ENCODE measurements around the gene PSIP1.
"Not testable (repeated sequence)": the region's sequence is repeated elsewhere in the genome, so short reads cannot be mapped to it uniquely, and the experiment has no call there.

The PSIP1 gene

DNA sequence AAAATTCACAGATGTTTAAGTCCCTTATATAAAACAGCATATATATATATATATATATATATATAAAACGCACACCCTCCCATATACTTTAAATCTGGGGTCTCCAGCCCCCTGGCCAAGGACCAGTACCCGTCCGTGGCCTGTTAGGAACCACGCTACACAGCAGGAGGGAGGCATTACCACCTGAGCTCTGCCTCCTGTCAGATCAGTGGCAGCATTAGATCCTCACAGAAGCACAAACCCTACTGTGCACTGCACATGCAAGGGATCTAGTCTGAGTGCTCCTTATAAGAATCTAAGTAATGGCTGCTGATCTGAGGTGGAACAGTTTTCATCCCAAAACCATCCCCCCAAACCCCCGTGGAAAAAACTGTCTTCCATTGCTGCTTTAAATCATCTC is 9.0 kb downstream of the PSIP1 start:
- no peak for DNase-seq

DNA sequence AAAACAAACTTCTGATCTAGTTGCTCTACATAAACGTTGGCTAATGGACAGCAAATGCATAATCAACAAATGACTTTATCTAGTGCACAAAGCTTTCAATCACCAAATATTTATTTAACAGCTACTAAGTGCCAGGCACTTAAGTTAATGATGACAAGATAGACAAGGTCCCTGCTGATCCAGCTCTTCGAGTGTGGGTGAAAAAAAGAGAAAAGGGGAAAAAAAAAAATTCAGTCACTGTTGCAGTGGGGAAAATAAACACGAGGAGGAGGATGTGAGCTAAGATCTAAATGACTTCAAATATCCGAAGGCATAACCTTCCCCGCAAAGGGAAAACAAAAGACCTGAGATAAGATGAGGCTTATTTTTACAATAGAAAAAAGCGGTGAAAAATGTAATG is 9.6 kb downstream of the PSIP1 start:
- DNase-seq, result no peak

DNA sequence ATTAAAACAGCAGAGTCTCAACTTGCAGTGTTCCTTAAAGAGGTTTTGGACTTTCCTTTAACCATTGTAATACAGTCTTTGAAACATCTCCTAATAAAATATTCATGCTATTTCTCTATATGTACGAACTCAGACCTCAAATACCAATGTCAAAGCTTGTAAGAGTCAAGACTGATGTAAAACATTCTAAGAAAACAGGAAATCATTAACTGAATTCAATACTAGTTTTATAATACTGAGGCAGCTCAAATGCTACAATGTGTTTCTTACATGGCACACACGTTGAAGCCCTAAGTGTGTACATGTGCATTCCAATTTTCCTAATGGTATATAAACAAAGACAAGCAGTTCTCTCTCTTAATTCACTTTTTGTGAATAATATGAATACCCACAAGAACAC is 11.6 kb downstream of the PSIP1 start:
- no peak for DNase-seq

DNA sequence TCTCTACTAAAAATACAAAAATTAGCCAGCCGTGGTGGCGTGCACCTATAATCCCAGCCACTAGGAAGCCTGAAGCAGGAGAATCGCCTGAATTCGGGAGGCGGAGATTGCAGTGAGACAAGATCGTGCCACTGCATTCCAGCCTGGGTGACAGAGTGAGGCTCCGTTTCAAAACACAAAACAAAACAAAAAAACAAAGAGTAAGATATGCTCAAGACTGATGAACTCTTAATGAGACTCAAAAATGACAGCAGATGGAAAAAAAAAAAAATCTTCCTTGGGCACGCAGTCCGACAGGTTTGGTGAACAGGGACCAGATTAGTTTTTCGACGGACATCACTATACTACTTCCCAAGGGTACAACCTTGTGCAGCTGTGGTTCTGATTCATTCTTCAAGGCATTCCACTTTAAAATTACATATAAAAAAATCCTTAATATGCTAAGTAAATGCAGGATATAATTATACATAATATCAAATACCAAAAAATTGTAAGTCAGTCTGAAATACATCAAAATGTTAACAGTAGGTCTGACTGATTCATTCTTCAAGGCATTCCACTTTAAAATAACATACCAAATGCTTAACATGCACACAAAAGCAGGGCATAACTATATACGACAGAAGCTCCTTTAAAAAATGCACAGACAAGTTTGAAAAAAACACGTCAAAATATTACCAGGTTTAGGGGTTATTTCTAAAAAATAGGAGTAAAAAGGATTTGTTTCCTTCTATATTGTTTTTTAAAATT is 12.3 kb downstream of the PSIP1 start:
- no peak for DNase-seq

DNA sequence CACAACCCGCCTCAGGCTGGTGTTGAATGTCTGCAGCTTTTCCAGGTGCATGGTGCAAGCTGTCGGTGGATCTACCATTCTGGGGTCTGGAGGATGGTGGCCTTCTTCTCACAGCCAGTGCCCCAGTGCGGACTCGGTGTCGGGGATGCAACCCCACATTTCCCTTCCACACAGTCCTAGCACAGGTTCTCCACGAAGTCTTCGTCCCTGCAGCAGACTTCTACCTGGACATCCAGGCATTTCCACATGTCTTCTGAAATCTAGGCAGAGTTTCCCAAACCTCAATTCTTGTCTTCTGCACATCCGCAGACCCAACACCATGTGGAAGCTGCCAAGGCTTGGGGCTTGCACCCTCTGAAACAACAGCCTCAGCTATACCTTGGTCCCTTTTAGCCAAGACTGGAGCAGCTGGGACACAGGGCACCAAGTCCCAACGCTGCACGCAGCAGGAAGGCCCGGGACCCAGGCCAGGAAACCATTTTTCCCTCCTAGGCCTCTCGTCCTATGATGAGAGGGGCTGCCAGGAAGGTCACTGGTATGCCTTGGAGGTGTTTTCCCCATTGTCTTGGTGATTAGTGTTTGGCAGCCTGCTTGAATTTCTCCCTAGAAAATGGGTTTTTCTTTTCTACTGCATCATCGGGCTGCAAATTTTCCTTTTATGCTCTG is 18.2 kb downstream of the PSIP1 start:
- DNase-seq, result no peak

DNA sequence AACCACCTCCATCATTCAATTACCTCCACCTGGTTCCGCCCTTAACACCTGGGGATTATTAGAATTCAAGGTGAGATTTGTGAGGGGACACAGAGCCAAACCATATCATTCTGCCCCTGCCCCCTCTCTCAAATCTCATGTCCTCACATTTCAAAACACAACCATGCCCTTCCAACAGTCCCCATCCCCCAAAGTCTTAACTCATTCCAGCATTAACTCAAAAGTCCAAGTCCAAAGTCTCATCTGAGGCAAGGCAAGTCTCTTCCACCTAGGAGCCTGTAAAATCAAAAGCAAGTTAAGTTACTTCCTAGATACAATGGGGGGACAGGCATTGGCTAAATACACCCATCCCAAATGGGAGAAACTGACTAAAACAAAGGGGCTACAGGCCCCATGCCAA is 18.8 kb downstream of the PSIP1 start:
- no peak for DNase-seq

DNA sequence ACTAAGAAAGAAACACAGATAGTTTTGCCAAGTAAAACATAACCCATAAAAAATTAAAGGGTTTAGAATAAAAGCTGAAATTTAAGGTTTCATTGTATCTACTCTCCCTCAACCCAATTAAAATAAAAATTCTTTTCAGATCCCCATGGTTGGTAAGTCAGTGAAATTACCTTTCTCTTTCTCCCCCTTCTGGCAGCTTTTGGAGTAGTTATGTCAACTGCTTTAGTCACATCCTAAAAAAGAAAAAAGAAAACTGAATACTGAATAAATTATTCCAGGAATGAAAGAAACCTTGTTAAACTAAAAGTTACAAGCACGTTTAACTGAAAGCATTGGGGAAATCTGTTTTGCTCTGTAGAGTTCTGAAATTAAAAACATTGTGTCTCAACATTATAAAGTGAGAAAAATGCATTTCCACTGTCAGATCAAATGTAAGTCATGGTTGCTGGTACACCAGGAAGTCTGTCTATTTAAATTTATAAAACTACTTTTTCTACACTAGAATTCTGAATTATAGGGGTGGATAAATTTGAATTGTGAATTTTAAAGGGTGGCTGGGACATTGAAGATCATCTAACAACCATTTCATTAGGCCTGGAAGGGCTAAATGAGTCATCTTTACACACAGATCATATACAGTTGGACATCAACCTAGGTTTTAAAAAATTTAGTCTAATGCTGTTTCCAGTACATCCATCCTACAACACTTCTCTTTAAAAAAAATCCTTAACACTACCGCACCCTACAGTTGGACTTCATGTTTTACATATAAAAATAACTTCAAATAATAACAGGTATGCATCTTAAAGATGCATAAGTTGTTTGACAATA is 24.7 kb downstream of the PSIP1 start:
- peak in 1 of 2 donors; percentile 33 for DNase-seq

DNA sequence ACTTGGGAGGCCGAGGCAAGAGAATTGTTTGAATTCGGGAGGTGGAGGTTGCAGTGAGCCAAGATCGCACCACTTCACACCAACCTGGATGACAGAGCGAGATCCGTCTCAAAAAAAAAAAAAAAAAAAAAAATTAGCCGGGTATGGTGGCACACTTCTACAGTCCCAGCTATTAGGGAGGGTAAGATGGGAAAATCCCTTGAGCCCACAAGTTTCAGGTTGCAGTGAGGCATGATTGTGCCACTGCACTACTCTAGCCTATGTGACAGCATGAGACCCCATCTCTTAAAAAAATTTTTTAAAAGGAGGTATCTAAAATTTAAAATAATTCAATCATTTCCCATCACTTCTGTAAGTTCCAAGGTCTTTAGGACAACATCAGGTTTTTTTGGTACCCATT is 26.0 kb downstream of the PSIP1 start:
- no peak for DNase-seq

DNA sequence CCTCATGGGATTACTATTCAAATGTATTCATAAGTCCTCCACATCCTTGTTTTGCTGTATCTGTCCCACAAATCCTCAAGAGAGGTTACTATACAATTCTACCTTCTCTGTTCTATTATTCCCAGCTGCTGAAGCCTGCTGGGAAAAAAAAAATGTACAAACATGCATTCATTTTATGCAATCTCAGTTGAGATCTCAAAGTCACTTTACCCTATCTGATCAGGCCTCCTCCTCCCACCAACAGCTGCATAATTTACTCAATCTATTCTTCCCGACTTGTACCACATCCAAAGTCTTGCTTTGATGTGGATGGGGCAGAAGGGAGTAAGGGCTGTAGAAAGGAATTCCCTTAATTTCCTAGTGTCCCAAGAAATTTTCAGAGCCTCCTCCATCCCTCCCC is 28.6 kb downstream of the PSIP1 start:
- DNase-seq, result no peak

DNA sequence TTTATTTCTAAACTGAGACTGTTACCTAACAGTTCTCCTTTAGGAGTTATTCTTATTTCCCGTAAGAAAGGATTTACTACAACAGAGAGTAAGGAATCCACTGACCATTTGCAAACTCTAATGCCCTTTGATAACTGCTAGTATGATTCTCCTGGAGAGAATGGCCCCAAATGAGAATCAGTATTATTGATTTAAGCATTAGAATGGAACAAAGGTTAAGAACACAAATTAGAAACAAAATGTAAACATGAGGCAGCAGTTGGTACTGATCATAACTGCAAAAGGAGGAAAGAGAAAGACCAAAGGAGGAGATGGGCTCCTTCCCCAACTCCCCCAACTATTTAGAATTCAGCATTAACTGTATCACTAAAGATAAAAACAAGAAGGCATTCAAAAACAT is 30.7 kb downstream of the PSIP1 start:
- DNase-seq, result no peak

DNA sequence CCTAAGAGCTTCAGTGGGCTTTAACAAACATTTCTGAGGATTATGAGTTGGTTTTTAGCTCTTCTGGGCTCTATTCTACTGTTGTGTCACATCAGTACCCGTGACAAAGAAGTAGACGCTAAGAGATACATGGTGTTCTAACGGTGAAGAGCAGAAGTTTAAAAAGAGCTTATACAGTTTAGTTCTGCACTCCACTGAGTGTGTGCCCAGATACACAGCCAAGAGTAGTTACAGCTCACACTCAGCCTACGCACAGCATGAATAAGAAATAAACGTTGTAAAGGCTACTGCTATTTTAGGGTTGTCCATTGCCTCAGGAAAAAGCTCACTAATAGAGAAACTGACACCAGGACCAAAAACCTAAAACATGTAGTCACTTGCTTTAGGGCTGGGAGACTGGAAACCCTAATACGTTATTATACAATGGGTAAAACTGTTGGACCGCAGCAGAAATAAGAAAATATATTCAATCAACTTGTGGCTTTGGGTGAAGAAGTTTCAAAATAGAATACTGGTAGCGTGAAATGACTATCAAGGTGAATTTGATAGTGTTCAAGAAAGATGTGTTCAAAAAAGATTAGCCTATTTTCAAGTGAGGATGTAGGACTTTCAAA is 34.7 kb downstream of the PSIP1 start:
- DNase-seq, result no peak

DNA sequence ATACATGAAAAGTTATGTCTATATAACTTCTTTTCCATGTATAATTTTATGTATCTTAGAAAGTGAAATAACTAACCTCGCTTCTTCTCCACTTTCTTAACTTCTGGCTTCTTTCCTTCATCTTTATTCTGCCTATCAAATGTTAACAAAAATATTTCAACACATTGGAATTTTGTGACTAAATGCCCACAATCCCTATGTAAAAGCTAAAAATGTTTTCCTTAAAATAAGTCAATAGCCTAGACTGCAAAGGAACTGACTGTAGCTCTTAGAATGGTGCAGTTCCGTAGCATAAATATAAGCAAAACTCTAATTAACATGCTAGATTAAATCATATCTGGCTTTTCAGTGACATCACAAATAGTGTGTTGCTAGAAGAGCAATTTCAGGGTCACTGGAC is 40.9 kb downstream of the PSIP1 start:
- no peak for DNase-seq

DNA sequence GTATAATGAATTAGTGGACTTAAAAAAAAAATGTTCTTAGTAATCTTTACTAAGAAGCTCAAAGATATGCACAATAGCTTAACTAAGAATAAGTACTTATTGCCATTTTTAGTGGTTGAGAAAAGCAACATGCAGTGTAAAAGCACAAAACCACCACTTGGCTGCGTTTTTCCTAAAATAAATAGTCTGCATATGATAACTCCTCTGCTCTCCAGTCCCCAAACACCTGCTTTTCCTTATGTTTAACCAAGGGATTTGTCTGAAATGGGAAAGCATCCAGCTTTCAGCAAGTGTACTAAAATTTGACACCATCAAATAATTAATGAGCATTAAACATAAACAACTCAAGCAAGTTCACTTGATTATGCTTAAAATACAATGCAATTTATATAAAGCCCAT is 41.4 kb downstream of the PSIP1 start:
- no peak for DNase-seq

DNA sequence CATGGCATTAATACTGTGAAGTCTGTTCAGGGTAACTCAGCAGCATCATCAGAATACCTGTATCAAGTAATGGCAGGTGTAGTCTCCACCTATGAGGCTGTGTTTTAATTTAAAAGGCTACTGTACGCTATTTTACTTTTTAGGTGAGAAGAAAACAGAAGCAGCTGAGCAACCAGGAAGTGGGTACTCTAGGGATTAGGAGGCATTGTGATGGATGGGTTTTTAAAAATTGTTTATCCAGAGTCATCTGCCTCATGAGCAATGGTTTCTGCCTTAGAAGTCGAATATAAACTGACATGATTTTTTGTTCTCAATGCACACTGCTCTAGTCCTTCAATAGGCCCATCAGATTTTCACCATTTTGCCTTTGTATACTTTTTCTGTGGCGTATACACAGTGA is 42.6 kb downstream of the PSIP1 start:
- DNase-seq, result no peak

DNA sequence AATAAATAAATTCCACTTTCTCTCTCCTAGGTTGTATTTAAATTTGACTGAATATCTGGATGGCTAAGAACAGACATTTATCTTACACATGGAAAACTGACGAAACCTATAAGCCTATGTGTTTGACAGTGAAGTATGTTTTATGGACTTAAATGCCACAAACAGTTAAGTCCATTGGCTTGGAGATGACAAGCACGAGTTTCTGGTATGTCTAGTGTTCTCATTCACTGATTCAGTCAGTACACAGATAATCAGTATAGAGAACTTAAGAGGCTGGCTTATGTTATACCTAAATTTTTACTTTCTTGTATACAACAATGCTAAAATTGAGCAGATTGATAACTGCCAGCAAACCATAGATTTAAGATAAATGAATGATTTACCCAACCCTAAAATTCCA is 49.2 kb downstream of the PSIP1 start:
- DNase-seq, result no peak

DNA sequence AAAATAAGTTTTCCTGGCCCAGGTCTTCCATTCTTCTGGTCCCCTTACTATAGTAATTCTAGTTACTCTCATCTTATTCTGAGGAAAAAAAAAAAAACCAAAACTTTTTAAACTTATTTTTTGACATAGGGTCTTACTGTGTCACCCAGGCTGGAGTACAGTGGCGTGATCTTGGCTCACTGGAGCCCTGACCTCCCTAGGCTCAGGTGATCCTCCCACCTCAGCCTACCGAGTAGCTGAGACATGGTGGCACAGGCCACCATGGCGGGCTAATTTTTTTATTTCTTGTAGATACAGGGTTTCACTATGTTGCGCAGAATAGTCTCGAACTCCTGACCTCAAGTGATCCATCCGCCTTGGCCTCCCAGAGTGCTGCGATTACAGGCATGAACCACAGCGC is 49.7 kb downstream of the PSIP1 start:
- no peak for DNase-seq

DNA sequence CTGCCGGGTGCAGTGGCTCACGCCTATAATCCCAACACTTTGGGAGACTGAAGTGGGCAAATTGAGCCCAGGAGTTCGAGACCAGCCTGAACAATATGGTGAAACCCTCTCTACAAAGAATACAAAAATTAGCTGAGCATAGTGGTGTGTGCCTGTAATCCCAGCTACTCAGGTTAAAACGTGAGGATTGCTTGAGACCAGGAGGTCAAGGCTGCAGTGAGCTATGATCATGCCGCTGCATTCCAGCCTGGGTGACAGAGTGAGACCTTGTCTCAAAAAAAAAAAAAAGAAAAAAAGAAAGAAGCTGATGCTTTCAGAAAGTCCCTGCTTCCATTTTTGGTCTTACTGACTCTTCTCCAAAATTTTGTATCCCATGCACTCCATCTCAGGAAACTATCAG is 56.8 kb downstream of the PSIP1 start:
- no peak for DNase-seq

DNA sequence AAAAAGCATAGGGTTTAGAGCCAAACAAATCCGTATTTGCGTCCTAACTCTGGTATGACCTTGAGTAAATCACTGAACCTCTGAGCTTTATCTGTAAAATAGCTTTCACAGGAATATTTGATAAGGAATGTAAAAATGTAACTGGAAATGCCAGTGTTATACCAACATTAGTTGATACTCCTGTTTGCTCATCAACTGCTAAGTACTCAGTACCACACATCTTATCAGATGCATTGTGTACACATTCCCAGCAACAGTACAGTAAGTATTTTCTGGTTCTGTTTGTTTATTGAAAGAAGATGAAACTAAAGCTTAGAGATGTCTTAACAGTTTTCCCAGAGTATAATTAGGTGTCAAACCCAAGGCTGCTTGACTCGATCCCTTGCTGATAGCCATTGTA is 66.6 kb downstream of the PSIP1 start:
- DNase-seq, result no peak

DNA sequence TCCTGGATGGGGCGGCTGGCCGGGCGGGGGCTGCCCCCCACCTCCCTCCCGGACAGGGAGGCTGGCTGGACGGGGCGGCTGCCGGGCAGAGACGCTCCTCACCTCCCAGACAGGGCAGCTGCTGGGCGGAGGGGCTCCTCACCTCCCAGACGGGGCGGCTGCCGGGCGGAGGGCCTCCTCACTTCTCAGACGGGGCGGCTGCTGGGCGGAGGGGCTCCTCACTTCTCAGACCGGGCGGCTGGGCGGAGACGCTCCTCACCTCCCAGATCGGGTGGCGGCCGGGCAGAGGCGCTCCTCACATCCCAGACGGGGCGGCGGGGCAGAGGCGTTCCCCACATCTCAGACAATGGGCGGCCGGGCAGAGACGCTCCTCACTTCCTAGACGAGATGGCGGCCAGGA is 68.5 kb downstream of the PSIP1 start:
- not testable (repeated sequence) for DNase-seq

DNA sequence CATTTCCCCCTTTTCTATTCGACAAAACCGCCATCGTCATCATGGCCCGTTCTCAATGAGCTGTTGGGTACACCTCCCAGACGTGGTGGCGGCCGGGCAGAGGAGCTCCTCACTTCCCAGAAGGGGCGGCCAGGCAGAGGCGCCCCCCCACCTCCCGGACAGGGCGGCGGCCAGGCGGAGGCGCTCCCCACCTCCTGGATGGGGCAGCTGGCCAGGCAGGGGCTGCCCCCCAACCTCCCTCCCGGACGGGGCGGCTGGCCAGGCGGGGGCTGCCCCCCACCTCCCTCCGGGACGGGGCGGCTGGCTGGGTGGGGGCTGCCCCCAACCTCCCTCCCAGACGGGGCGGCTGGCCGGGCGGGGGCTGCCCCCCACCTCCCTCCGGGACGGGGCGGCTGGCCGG is 68.9 kb downstream of the PSIP1 start:
- DNase-seq, result not testable (repeated sequence)

DNA sequence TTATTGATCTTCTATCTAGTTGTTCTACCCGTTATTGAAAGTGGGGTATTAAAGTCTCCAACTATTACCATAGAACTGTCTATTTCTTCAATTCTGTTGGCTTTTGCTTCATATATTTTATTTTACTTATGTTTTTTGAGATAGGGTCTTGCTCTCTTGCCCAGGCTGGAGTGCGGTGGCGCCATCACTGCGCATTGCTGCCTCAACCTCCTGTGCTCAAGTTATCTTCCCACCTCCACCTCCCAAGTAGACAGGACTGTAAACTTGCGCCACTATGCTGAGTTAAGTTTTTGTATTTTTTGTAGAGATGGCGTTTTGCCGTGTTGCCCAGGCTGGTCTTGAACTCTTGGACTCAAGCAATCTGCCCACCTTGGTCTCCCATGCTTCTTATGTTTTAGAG is 71.9 kb downstream of the PSIP1 start:
- DNase-seq, result no peak

DNA sequence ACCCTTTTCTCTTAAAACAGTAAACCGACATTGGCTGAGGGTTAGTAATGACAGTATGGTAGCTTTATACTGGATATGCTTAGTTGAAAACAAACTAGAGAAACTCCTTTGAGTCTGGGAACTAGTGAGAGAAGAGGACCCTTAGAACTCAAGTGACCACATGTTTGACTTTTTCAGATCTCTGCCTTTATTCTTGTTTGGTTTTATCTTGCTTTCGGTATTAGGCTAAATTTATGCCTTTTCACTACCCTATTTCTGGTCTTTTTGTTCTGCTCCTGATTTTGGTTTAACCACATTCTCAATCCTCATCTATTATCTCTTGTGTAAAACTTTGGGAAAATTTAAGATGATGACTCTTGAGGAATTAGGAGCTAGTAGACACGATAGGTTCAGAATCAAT is 77.1 kb downstream of the PSIP1 start:
- DNase-seq, result no peak

DNA sequence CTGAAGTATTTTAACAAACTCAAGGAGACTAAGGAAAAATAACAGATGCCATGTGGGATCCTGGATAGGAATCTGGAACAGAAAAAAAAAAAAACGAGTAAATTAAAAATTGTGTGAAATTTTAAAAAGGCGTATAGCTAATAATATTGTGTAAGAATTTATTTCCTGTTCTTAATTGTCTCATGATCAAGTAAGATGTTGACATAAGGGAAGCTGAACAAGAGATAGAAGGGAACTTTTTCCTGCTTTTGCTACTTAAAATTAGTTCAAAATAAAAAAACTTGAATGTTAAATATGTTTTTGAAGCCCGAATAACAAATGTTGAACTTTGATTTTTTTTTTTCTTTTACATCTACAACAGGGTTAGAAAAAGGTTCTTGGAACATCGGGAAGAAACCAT is 77.6 kb downstream of the PSIP1 start:
- no peak for DNase-seq
